Stimulated activated CD4-positive, alpha-beta T cell treated with anti-CD3 and anti-CD28 coated beads, Interleukin-4, amount 100 ng/mL, for 24 hours (primary cell): Measurements from ENCODE around the gene ENTREP3.
"Not testable (repeated sequence)": the region's sequence is repeated elsewhere in the genome, so short reads cannot be mapped to it uniquely, and the experiment has no call there.

Experiments used
- DNase-seq: peaks from one replicate; pipeline ENCODE4 v3.0.0-alpha.2; 2020

The ENTREP3 gene

DNA sequence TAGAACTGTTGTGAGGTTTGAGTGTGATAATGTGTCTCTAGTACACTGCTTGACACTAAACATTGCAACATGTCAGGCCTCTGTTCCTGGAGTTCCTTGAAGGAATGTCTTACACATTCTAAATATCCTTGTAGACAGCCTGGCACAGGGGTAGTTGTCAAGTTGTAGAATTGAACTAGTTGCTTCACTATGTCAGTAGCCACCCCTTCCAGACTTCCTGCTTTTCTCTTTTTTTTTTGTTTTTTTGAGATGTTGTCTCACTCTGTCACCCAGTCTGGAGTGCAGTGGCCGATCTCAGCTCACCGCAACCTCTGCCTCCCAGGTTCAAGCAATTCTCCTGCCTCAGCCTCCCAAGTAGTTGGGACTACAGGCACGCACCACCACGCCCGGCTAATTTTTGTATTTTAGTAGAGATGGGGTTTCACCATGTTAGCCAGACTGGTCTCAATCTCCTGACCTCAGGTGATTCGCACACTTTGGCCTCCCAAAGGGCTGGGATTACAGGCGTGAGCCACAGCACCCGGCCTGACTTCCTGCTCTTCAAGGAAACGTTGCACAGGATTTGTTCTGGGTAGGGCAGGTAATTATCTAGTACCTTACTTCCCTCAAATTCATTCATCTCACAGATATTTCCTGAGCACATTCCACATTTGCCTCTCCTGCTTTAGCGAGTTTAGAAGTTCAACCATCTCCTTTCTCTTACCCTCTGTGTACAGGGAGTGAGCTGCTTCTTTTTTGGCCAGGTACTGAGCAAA, 34.9 kb downstream of the ENTREP3 start:
- not testable (repeated sequence) for DNase-seq

DNA sequence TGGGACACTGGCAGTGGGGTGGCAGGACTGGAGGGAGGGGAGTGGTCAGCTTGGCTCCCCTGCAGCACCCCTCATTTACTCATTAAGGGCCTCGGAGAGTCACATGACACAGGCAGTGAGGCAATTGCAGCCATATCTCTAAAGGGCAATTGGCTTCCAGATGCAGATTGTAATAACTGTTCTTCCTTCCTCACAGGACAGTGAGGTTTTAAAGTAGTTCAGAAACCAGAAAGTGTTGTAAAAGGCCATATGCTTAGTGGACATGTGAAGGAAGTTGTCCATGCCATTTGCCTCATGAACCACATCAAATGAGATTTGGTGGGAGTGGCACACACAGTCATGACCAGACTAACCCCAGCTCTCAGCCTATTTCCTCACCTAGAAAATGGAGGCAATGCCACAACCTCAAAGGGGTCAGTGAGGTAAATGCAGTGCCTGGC, 35.7 kb downstream of the ENTREP3 start:
- DNase-seq, result no peak

DNA sequence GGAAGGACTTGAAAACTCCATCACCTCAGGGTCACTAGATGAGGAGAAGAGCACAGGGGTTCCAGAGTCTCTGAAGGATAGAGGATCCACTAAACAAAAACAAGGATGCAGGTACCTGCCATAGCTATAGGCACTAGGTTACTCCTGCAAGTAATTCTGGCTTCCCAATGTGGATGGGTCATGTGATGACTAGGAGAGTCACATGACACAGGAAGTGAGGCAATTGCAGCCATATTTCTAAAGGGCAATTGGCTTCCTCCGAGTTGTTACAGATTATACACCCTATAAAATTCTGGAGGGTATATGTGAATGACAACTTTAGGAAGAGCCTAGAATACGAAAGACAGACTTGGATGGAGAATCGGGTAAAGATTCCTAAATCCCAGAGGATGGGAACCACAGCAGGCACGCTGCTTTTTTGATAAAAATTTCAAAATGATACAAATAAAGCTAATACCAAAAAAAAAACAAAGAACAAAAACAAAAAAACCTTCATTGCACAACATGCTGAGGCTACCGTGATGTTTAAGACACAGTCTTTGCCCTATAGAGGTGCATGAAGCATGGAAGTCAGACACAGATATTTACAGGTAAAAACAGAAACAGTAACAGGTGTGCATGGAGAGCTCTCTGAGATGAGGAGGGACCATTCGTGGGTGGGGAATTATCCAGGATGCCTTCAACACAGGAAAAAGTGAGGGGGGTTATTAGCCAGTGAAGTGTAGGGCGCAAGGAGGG, 36.3 kb downstream of the ENTREP3 start:
- DNase-seq, result no peak

DNA sequence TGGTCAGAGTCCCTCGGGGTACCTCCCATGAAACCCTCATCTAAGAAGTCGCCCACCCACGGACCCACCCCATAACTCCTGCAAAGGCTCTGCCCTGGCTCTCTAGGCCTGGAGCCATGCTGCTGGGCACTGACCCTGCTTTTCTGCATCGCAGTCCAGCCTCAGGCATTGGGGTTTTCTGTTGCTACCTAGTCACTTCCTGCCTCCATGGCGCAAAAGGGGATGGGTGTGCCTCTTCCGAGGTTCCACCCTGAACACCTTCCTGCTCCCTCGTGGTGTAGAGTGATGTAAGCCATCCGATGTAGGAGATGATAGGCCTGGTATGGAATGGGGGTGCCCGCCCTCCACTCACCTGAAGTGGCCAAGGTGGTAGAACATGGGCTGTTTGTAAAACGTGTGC, 40.6 kb downstream of the ENTREP3 start:
- not testable (repeated sequence) for DNase-seq

DNA sequence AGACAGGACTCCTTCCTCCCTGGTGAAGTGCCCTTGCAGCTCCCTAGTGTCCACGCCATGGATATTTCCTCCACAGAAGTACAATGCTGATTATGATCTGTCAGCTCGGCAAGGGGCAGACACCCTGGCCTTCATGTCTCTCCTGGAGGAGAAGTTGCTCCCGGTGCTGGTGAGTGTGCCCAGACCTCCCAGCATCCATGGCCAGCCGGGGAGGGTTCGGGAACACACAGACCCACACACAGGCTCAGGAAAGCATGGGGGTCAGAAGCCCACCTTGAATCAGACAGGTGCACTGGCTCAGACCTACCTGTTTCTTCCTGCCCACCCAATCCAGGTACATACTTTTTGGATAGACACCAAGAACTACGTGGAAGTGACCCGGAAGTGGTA, 43.2 kb downstream of the ENTREP3 start:
- not testable (repeated sequence) for DNase-seq

DNA sequence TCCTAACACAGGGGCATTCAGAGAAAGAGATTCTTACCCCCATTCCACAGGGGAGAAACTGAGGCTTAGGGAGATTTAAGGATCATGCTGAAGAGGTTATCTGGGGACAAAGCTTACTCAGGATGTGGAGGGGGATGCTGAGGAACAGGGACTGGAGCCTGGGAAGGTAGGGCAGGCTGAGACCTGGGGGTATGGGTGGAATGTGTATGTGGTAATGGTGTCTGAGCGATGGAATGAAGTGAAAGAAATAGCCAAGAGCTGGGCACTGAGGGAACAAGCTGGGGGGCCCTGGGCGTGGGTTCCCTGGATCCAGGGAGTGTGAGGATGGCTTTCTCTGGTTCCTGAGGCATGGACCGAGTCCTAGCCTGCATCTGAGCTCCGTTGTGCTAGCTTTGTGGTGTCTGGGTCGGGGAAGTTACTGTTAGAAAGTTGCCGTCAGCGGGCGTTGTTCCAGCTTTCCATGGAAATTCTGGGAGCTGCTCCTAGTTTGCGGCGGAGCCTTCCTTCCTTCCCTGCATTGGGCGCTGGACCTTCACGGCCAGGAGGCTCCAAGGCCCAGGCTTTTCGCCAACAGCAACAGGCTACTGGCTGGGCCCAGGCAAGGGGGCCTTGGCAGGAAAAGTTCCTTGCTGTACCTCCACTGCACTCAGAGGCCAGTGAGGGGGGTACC, 43.8 kb downstream of the ENTREP3 start:
- not testable (repeated sequence) for DNase-seq

DNA sequence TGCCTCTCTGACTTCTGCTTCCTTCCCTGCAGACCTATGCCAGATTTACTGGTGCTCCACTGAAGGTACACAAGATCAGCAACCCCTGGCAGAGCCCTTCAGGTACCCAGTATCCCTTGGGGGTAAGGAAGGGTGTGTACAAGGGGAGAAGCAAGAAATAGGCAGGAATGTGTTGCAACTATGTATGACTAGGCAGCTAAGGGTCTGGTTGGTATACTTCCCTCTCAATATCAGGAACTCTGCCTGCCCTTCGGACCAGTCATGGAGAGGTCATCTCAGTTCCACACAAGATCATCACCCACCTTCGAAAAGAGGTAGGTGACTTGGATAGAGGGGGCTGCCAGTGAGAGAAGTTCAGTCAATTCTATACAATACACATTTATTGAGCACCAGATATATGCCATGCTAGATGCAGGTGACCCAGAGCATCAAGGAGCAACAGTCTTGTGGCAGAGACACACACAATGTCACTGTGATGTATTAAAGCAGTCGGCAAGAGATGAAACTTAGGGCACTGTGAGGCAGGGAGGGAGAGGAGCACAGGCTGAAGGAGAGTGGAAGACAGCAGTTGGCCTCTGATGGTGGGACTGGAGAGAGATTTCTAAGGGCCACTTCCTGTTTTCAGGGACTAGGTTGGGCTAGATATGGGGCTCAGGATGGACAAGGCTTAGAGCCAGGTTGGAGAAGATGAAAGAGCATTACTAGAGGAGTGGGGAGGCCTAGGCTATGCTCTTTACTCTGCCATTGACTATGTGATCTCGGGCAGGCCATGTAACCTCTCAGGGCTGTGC, 44.8 kb downstream of the ENTREP3 start:
- no peak for DNase-seq

DNA sequence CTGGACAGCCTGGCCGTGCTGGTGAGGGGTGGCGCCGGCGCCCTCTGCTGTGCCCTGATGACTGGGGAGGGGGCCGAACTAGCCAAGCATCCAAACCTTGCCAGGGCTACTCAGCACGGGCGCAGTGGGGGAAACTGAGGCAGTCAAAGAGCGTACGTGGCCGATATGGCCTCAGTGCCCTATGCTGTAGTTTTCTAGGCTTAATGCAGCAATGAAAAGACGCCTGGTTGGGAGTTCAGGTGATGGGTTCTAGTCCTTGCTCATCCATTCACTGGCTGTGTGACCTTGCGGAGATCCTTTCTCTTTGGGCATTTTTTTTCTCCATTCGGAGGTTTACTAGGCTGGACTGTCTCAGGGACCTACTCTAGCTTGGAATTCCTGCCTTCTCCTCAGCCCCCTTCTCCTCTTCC, 46.0 kb downstream of the ENTREP3 start:
- DNase-seq, result no peak

DNA sequence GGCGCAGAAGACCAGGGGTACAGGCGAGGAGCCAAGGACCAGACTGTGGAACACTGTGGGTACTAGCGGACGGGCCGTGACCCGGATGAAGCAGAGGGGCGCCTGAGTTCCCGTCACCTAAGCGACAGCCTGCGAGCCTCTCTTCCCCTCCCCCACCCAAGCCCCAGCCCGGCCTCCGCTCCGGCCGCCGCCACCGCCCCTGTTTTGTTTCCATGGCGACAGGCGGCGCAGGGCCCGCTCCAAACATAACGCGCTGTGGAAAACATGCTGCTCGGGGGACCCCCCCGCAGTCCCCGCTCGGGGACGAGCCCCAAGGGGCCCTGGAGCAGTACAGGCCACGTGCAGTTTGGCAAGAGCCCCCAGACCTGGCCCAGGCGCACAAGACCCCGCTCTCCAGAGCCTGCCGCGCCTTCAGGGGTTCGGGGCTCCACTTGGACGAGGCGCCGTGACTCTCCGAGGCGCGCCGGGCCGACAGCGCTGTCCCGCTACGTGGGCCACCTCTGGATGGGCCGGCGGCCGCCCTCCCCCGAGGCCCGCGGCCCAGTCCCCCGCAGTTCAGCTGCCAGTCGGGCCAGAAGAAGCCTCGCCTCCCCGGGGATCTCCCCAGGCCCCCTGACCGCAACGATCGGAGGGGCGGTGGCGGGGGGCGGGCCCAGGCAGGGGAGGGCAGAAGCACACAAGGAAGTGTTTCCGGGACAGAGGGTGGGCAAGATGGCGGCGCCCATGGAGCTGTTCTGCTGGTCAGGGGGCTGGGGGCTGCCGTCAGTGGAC, 46.6 kb downstream of the ENTREP3 start, which contains the start of gene MTX1:
MTX1 (plus strand) TSS at position 155 of the 771 bp plus-strand sequence; CDS start at position 265, 110 bp downstream.
- DNase-seq, result peak; percentile 86

DNA sequence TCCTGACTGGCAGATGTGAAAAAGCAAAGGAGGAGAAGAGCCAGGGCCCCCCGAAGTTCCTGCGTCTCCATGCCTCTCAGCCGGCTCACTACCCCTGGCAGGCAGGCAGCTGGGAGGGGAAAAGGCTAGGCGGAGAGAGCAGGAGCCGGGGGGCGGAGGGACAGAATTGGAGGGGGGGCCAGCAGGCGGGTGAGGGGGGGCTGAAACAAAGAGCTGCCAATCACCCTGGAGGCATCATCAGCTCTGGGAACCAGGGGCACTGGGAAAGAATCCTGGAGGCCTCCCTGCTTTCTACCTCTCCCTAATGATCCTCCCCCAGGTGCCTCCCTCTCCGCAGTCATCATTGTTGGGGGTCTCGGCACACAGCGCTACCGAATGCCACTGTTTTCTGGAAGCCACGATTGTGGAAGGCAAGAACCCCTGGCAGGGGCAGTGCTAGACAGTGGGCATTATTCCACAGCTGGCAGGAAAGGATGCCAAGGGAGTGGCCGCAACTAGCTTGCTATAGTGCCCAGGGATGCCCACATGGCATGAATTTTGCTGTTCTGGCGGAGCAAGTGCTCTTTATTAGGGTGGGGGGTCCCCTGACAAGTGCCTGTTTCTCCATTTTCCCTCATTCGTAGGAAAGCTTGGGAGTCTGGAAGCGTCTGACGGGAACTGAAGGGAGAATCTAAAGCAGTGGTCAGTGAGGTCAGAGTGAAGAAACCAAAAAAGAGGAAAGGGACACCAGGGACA, 47.3 kb downstream of the ENTREP3 start, which contains the start of gene THBS3:
THBS3 (minus strand) TSS at position 92 of the 735 bp plus-strand sequence; CDS start at position 71, 21 bp downstream.
- DNase-seq, result no peak

DNA sequence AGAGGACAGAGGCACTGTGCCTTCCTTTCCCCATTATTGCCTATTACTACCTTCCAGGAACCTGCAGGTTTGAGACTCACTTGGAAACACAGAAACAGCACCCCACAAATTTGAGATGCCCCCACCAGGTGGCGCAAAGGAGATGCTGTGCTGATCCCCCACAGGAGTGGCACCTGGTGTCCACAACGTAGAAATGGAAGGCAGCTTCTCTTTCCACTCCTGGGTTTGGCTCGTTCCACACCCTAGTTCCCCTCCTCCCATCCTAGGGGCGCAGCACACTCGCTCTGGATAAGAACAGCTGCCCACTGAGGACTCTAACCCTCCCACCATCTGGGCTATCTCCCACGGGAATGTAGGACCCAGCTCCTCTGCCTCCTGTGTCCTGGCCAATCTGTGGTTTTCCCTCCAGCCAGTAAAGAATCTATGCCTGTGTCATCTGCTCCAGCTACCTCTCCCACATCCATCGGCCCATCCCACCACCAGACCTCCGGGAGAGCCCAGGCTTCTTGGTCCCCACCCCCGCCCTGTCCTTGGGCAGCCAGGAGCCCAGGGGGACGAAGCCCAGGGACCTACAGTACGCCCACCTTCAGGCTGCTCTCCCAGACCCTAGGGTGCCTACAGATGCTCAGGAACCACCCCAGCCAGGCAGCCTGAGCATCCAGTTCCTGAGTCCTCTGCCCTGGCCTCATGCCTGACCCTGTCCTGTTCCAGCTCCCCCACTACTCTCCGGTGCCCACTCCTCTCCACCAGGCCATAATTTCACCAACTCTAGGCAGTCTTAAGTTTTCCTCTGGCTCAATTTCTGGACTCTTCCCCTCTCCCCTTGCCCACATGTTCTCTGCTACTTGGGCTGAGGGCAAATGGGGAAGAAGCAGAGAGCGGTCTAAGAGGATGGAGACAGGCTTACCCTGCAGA, 48.1 kb downstream of the ENTREP3 start:
- peak; percentile 91 for DNase-seq

DNA sequence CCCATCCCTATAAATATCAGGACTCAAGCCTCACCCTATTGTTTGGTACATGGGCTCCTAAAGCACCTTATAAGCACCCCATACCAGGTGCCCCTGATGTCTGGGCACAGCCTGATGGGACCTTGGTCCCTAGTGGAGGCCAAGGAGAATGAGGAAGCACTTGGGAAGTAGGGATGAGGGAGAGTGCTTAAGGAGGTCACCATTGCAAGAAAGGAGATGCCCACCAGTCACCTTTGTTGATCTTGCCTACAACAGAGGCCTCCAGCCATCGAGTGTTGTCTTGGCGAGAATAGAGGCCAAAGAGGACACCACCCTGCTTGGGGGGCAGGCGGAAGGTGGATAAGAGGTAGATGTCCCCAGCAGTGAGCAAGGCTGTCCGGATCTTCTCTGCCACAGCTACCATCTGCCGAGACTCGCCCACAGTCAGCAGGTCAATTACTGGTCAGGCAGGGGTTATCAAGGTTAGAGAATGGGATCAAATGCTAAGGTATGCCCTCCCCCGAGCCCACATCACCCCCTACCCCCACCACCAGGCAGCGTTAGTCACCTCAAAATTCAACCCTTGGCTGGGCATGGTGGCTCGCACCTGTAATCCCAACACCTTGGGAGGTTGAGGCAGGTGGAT, 49.2 kb downstream of the ENTREP3 start:
- DNase-seq, result no peak

DNA sequence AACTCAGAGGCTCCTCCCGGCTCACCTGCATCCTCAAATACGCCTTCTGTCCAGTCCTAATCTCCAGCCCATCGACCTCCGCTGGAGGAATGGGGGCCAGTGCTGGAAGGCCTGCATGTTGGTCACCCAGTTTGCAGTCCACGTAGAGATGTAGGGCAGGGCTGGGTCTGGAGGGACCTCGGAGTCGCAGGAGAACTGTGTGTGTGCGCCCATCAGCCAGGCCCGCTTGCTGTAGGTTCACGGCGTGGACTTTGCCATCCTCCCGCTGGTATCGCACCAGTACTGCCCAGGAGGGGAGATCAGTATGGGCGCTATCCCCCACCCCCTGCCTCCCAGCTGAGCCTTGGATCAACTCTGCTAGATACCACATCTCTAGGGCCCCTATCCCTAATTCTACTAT, 50.2 kb downstream of the ENTREP3 start:
- no peak for DNase-seq

DNA sequence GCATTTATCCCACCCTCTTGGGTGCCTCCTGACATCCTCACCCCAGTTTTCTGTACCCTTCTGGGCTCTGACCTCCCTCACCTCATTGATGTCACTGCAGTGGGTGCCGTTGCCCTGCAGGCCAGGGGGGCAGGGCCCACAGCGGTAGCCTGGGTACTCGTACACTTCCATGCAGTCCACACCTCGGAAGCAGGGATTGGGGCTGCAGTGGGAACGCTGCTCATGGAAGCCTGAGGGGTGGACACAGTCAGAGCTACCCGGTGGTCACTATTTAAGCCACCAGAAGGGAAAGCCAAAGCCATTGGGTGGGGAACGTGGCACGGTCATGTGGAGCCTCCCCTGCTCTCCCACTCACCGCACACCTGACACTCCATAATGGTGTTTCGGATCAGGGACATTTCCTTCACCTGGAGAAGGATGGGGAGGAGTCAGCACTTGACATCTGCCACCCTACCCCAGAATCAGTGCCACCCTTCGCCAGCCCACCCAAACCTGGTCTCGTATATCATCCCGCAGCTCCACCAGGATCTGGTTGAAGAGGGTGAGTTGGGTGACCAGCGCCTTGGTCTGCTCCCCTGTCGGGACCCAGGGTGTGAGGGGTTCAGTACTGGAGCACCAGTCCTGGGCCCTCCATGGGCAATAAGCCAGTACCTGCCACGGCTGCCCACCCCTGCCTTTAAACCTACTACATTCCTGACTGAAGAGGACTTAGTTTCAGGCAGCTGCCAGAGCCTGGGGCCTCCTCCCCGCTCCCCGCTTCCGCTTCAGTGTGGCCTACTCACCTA, 52.4 kb downstream of the ENTREP3 start:
- DNase-seq, result no peak

DNA sequence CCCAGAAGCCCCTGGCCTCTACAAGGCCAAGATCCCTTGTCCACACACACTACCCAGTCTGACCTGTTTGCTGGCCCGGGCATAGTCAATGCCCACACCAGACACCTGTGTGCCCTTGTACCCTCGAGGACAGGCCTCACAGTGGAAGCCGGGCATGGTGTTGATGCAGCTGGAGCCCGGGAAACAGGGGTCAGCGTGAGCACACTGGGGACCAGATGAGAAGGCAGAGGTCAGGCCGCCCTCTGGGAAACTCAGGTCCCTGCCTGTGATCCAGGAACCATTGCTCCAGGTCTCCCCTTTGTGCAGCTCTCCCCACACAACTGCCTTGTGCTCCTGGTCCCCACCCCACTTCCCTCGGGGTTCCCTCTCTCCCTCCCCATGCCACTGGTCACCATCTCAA, 53.1 kb downstream of the ENTREP3 start:
- no peak for DNase-seq

DNA sequence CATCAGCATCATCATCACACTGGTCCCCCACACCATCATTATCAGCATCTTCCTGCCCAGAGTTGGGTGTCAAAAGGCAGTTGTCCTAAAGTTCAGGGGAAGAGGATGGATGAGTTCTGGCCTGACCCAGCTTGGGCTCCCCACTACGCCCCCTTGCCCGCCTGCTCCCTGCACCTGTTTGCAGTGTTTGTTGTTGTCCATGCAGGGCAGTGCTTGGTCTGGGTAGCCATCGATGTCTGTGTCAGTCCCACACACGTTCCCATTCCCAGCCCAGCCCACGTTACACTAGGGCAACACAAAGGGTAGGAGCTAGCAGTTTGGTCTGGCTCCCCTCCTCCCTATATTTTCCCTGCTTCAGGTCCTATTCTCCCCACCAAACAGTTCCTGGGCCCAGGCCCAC, 54.4 kb downstream of the ENTREP3 start:
- DNase-seq, result no peak

DNA sequence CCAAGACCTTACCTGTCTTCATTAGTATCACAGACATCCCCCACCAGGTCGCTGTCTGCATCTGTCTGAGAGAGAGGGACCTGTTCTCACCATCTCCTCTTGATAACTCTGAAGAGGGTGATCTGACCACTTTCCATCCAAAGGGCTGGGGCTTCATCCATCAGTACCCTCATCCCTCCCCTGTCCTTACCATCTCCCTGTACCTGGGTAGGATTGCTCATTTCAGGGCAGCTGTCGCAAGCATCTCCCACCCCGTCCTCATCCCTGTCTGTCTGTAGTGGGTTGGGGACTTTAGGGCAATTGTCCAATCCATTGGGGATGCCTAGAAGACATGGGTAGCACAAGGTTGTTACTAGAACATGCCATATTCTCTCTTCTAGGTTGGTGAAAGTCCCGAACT, 55.5 kb downstream of the ENTREP3 start:
- no peak for DNase-seq

DNA sequence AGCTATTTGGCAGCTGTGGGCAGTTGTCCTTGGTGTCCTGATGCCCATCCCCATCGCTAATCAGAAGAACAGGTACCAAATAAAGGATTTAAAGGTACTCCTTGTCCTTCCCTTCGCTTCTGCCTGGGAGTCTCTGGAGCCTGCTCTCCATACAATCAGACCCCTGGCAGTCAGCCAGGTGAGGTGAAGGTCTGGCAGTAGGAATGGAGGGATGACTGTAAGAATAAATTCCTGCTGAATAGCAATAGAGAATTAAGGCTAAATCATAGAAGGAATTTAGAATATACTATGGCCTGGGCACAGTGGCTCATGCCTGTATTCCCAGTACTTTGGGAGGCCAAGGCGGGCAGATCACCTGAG, 56.8 kb downstream of the ENTREP3 start:
- no peak for DNase-seq
